MCF 10A (cell line): ENCODE results near the gene COL4A4. TPM values are rescaled to one million over a fixed set of nuclear protein-coding genes. Genes with fewer than 3 reads are reported as not detected.
A peak's percentile ranks its signal among the peaks of the same experiment; 100 is the strongest.

Experiments used
- BruUV-seq: library from RNA; stranded (reverse); fragments of 400-500 nt; replicated peaks from 2 replicates; lab custom pipeline; 2021; lab: Mats Ljungman, UMichigan
- CTCF ChIA-PET: fragments of 300-600 bp; sonication (Branson Sonifier 250); formaldehyde crosslinking; extraction: SDS; loops from one replicate; lab custom pipeline; 2021; ENCODE audit warnings: antibody characterized with exemption, inconsistent platforms; lab: Yijun Ruan, JAX
- POLR2A ChIA-PET: fragments of 300-600, 350-650 bp; sonication (Branson Sonifier 250); formaldehyde crosslinking; extraction: SDS; loops from one replicate; lab custom pipeline; 2020; ENCODE audit warnings: antibody characterized with exemption, inconsistent platforms; lab: Yijun Ruan, JAX
- DNase-seq: peaks from one replicate; pipeline ENCODE4 v3.0.0-alpha.2; 2018; ENCODE audit not compliant: unreplicated experiment
- H3K27ac Mint-ChIP-seq: one replicate; pipeline ENCODE4 v1.8.0; 2022; ENCODE audit warnings: mild to moderate bottlenecking, low read depth, mixed read lengths; ENCODE audit not compliant: unreplicated experiment
- H3K27me3 Mint-ChIP-seq: one replicate; pipeline ENCODE4 v1.8.0; 2022; ENCODE audit warnings: mixed read lengths; ENCODE audit not compliant: insufficient read depth, unreplicated experiment
- H3K36me3 Mint-ChIP-seq: one replicate; pipeline ENCODE4 v1.8.0; 2022; ENCODE audit warnings: mild to moderate bottlenecking, moderate library complexity, mixed read lengths; ENCODE audit not compliant: insufficient read depth, unreplicated experiment
- H3K4me1 Mint-ChIP-seq: one replicate; pipeline ENCODE4 v1.8.0; 2022; ENCODE audit warnings: mixed read lengths; ENCODE audit not compliant: insufficient read depth, unreplicated experiment
- H3K4me3 Mint-ChIP-seq: one replicate; pipeline ENCODE4 v1.8.0; 2022; ENCODE audit warnings: mild to moderate bottlenecking, moderate library complexity, mixed read lengths; ENCODE audit not compliant: unreplicated experiment
- H3K9me3 Mint-ChIP-seq: one replicate; pipeline ENCODE4 v1.8.0; 2022; ENCODE audit warnings: mixed read lengths; ENCODE audit not compliant: unreplicated experiment
- CTCF ChIP-seq: fragments of 200-600 bp; IDR thresholded peaks from one replicate; pipeline ENCODE4 v1.8.0; 2022; ENCODE audit warnings: antibody characterized with exemption, mild to moderate bottlenecking; ENCODE audit not compliant: unreplicated experiment
- intact Hi-C: fragments of 100-400 bp; cut with micrococcal nuclease; formaldehyde crosslinking; loops from 2 replicates; pipeline ENCODE4 v1.14.1; 2022
- total RNA-seq: library from RNA; stranded (reverse); gene quantifications from 2 replicates; pipeline ENCODE4 v1.2.3, GENCODE V29; 2022

Gene COL4A4
- total RNA-seq, 1 experiment from 2014 or later, result 0.30 TPM

GRCh38 chr2:226993171-226993570, 170.8 kb downstream of the COL4A4 start:
- intact Hi-C loops, result no loop called here
- no peak for TF ChIP-seq CTCF
- ChIA-PET CTCF (interaction anchor here (0.7 kb wide), 1 partner anchor 1547 kb away, joined by 3 read pairs; no protein-coding TSS in a partner anchor), POLR2A (interaction anchor here (0.7 kb wide), 1 partner anchor 16 kb away, joined by 3 read pairs; no protein-coding TSS in a partner anchor)
- no peak overlapping the region for H3K27ac Mint-ChIP-seq
- no TSS peak for BruUV-seq
- no peaks in the 10 kb centered on the region for H3K9me3 Mint-ChIP-seq
- H3K4me3 Mint-ChIP-seq, result no peak overlapping the region
- no peaks in the 10 kb centered on the region for H3K27me3 Mint-ChIP-seq
- H3K4me1 Mint-ChIP-seq, result peaks cover 6% of the 10 kb centered on the region
- no peak for DNase-seq
- H3K36me3 Mint-ChIP-seq, result peaks cover 9% of the 10 kb centered on the region

- BruUV-seq, result no TSS peak
- Mint-ChIP-seq H3K4me3 (no peak overlapping the region), H3K27ac (no peak overlapping the region), H3K27me3 (no peaks in the 10 kb centered on the region), H3K4me1 (peaks cover 6% of the 10 kb centered on the region), H3K9me3 (no peaks in the 10 kb centered on the region), H3K36me3 (peaks cover 9% of the 10 kb centered on the region)
- CTCF ChIA-PET, result interaction anchor here (0.6 kb wide), 2 partner anchors 14 to 1101 kb away, joined by 3 read pairs; no protein-coding TSS in a partner anchor
- no peak for TF ChIP-seq CTCF
- POLR2A ChIA-PET, result no interaction called here
- DNase-seq, result no peak
- intact Hi-C loops, result no loop called here
Observed at GRCh38 chr2:226991663-226992062, 172.3 kb downstream of the COL4A4 start.

GRCh38 chr2:226985583-226985946, 178.4 kb downstream of the COL4A4 start:
- no peak overlapping the region for H3K4me3 Mint-ChIP-seq
- intact Hi-C loops, result loop anchor here (1.0 to 5.0 kb wide), 4 partner anchors 122 to 1315 kb away; no protein-coding TSS in a partner anchor
- H3K36me3 Mint-ChIP-seq, result no peaks in the 10 kb centered on the region
- ChIA-PET CTCF (interaction anchor here (0.6 to 1.8 kb wide), 28 partner anchors 9 to 1320 kb away, joined by 3 to 7 read pairs (median 3); no protein-coding TSS in a partner anchor), POLR2A (interaction anchor here (0.5 to 1.3 kb wide), 6 partner anchors 185 to 1320 kb away, joined by 3 to 4 read pairs (median 3); no protein-coding TSS in a partner anchor)
- H3K9me3 Mint-ChIP-seq, result no peaks in the 10 kb centered on the region
- BruUV-seq, result no TSS peak
- DNase-seq, result no peak
- H3K27ac Mint-ChIP-seq, result no peak overlapping the region
- TF ChIP-seq CTCF, result no peak
- peaks cover 15% of the 10 kb centered on the region for H3K4me1 Mint-ChIP-seq
- H3K27me3 Mint-ChIP-seq, result no peaks in the 10 kb centered on the region

GRCh38 chr2:226984750-226985582, 179.0 kb downstream of the COL4A4 start:
- CTCF ChIA-PET, result interaction anchor here (0.6 to 1.8 kb wide), 29 partner anchors 9 to 1319 kb away, joined by 3 to 7 read pairs (median 3); no protein-coding TSS in a partner anchor
- Mint-ChIP-seq H3K27ac (no peak overlapping the region), H3K27me3 (no peaks in the 10 kb centered on the region), H3K4me3 (no peak overlapping the region), H3K36me3 (no peaks in the 10 kb centered on the region), H3K9me3 (no peaks in the 10 kb centered on the region), H3K4me1 (peaks cover 15% of the 10 kb centered on the region)
- intact Hi-C loops, result loop anchor here (1.0 to 5.0 kb wide), 4 partner anchors 122 to 1315 kb away; no protein-coding TSS in a partner anchor
- POLR2A ChIA-PET, result interaction anchor here (0.6 to 1.3 kb wide), 5 partner anchors 185 to 1320 kb away, joined by 3 to 4 read pairs (median 3); no protein-coding TSS in a partner anchor
- BruUV-seq, result no TSS peak
- DNase-seq, result peak; percentile 61
- TF ChIP-seq CTCF, result peak; percentile 61
